Measurements from ENCODE around the gene EPHB4. TPM values are rescaled to one million over a fixed set of nuclear protein-coding genes. Genes with fewer than 3 reads are reported as not detected.
"Not testable (repeated sequence)": the region's sequence is repeated elsewhere in the genome, so short reads cannot be mapped to it uniquely, and the experiment has no call there.

Gene EPHB4
- total RNA-seq, 1 donor from 2014 or later, result 88.9 TPM

DNA sequence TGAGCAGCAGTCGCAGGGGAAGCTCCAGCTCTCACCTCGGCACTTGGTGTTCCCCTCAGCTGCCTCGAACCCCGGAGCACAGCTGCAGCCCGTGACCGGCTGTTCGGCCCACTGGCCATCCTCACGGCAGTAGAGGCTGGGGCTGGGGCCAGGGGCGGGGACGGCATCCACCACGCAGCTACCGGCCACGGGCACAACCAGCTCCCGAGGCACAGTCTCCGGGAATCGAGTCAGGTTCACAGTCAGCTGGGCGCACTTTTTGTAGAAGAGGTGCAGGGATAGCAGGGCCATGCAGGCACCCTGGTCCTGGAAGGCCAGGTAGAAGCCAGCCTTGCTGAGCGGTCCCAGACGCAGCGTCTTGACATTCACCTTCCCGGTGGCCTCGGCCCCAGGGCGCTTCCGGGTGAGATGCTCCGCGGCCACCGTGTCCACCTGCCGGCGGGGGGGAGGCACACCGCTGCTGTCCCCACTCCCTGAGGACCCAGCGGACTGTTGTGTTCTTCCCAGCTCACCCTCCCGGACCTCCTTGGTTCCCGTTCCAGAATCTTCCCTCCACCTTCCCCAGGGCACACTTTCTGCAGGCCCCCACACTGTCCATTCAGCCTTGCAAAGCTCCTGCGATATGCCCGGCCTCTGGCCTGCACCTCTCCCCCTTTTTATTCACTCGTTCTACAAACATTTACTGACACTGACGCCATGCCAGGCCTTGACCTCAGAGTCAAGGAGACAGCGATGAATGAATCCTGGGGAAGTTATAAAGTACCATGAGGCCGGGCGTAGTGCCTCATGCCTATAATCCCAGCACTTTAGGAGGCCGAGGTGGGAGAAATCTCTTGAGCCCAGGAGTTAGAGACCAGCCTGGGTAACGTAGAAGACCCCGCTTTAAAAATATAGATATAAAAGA, 4.8 kb downstream of the EPHB4 start:
- no peak overlapping the region for H3K27ac Mint-ChIP-seq (ENCODE audit: unreplicated experiment)
- TF ChIP-seq, protein P1, sequence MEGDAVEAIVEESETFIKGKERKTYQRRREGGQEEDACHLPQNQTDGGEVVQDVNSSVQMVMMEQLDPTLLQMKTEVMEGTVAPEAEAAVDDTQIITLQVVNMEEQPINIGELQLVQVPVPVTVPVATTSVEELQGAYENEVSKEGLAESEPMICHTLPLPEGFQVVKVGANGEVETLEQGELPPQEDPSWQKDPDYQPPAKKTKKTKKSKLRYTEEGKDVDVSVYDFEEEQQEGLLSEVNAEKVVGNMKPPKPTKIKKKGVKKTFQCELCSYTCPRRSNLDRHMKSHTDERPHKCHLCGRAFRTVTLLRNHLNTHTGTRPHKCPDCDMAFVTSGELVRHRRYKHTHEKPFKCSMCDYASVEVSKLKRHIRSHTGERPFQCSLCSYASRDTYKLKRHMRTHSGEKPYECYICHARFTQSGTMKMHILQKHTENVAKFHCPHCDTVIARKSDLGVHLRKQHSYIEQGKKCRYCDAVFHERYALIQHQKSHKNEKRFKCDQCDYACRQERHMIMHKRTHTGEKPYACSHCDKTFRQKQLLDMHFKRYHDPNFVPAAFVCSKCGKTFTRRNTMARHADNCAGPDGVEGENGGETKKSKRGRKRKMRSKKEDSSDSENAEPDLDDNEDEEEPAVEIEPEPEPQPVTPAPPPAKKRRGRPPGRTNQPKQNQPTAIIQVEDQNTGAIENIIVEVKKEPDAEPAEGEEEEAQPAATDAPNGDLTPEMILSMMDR (IDR thresholded peaks at IDR 0.05), result no peak
- H3K36me3 Mint-ChIP-seq (ENCODE audit: unreplicated experiment), result peaks cover 25% of the 10 kb centered on the region
- no peaks in the 10 kb centered on the region for H3K27me3 Mint-ChIP-seq (ENCODE audit: unreplicated experiment)
- H3K4me1 Mint-ChIP-seq (ENCODE audit: unreplicated experiment), result peaks cover 25% of the 10 kb centered on the region
- no peak overlapping the region for H3K4me3 Mint-ChIP-seq (ENCODE audit: unreplicated experiment)
- no peak for DNase-seq (ENCODE audit: extremely low spot score, unreplicated experiment)
- H3K9me3 Mint-ChIP-seq (ENCODE audit: unreplicated experiment), result no peaks in the 10 kb centered on the region

DNA sequence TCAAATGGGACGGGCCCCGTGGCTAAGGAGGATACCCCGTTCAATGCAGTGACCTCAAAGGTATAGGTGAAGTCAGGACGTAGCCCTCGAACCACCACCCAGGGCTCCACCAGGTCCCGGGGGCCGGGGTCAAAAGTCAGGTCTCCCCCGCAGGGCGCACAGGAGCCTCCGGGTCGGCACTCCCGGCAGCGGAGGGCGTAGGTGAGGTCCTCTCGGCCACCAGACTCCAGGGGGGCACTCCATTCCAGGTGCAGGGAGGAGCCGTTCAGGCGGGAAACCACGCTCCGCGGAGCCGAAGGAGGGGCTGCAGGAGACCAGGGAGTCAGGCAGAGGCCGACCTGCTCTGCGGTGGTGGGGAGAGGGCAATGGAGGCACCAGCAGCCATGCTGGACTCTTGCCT, 7.7 kb downstream of the EPHB4 start:
- TF ChIP-seq, protein P1 (IDR thresholded peaks at IDR 0.05), result no peak
- no peak for DNase-seq (ENCODE audit: extremely low spot score, unreplicated experiment)
- no peaks in the 10 kb centered on the region for H3K27me3 Mint-ChIP-seq (ENCODE audit: unreplicated experiment)
- H3K9me3 Mint-ChIP-seq (ENCODE audit: unreplicated experiment), result no peaks in the 10 kb centered on the region
- H3K36me3 Mint-ChIP-seq (ENCODE audit: unreplicated experiment), result peaks cover 38% of the 10 kb centered on the region
- no peak overlapping the region for H3K4me3 Mint-ChIP-seq (ENCODE audit: unreplicated experiment)
- peaks cover 9% of the 10 kb centered on the region for H3K4me1 Mint-ChIP-seq (ENCODE audit: unreplicated experiment)
- no peak overlapping the region for H3K27ac Mint-ChIP-seq (ENCODE audit: unreplicated experiment)

DNA sequence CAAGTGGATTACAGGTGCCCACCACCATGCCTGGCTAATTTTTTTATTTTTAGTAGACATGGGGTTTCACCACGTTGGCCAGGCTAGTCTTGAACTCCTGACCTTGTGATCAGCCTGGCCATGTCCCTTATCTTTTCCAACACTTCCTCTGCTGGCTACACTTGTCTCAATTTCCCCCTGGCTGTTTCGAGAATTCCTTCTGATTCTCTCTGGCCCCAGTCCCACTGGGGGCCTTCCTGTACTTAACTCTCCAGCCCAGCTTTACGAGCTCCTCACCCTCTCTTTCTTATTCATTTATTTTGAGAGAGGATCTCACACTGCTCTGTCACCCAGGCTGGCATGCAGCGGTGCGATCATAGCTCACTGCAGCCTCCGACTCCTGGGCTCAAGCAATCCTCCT, 8.5 kb downstream of the EPHB4 start:
- Mint-ChIP-seq H3K27me3 (ENCODE audit: unreplicated experiment) (no peaks in the 10 kb centered on the region), H3K27ac (ENCODE audit: unreplicated experiment) (peak overlapping the region; percentile 34), H3K36me3 (ENCODE audit: unreplicated experiment) (peaks cover 42% of the 10 kb centered on the region), H3K9me3 (ENCODE audit: unreplicated experiment) (no peaks in the 10 kb centered on the region), H3K4me1 (ENCODE audit: unreplicated experiment) (peaks cover 1% of the 10 kb centered on the region), H3K4me3 (ENCODE audit: unreplicated experiment) (no peak overlapping the region)
- TF ChIP-seq, protein P1 (IDR thresholded peaks at IDR 0.05), result no peak
- no peak for DNase-seq (ENCODE audit: extremely low spot score, unreplicated experiment)

DNA sequence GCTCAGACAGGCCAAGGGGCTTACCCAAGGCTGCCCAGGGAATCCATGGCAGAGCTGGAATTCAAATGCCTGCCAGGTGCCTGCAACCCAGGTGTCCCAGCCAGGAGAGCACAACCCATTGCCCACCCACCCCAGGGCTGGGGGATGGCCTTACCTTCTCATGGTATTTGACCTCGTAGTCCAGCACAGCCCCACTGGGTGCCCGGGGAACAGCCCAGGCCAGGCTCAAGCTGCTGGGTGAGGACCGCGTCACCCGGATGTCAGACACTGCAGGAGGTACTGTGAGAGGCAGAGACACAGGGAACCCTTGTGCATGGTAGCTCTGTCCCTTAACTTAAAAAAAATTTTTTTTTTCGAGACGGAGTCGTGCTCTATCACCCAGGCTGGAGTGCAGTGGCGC, 9.0 kb downstream of the EPHB4 start:
- DNase-seq (ENCODE audit: extremely low spot score, unreplicated experiment), result no peak
- no peaks in the 10 kb centered on the region for H3K9me3 Mint-ChIP-seq (ENCODE audit: unreplicated experiment)
- H3K4me1 Mint-ChIP-seq (ENCODE audit: unreplicated experiment), result no peaks in the 10 kb centered on the region
- TF ChIP-seq, protein P1 (IDR thresholded peaks at IDR 0.05), result no peak
- H3K27ac Mint-ChIP-seq (ENCODE audit: unreplicated experiment), result no peak overlapping the region
- H3K27me3 Mint-ChIP-seq (ENCODE audit: unreplicated experiment), result no peaks in the 10 kb centered on the region
- H3K4me3 Mint-ChIP-seq (ENCODE audit: unreplicated experiment), result no peak overlapping the region
- H3K36me3 Mint-ChIP-seq (ENCODE audit: unreplicated experiment), result peaks cover 41% of the 10 kb centered on the region

DNA sequence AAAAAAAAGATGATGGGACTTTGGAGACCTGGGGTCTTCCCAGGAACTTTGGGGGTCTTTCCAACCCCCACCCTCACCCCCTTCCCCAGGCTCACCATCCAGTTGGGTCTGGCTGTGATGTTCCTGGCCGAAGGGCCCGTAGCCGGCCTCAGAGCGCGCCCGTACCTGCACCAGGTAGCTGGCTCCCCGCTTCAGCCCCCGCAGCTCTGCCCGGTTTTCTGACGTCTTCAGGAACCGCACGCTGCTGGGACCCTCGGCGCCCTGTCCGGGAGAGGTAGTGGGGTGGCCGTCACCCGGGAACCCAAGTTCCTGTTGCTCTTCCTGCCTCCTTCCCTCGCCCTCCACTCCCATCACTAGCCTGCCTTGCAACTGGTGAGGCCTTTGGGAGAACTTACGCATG, 10.2 kb downstream of the EPHB4 start:
- H3K36me3 Mint-ChIP-seq (ENCODE audit: unreplicated experiment), result peaks cover 46% of the 10 kb centered on the region
- TF ChIP-seq, protein P1 (IDR thresholded peaks at IDR 0.05), result no peak
- H3K4me1 Mint-ChIP-seq (ENCODE audit: unreplicated experiment), result no peaks in the 10 kb centered on the region
- no peaks in the 10 kb centered on the region for H3K9me3 Mint-ChIP-seq (ENCODE audit: unreplicated experiment)
- no peaks in the 10 kb centered on the region for H3K27me3 Mint-ChIP-seq (ENCODE audit: unreplicated experiment)
- no peak overlapping the region for H3K4me3 Mint-ChIP-seq (ENCODE audit: unreplicated experiment)
- no peak for DNase-seq (ENCODE audit: extremely low spot score, unreplicated experiment)
- H3K27ac Mint-ChIP-seq (ENCODE audit: unreplicated experiment), result no peak overlapping the region

DNA sequence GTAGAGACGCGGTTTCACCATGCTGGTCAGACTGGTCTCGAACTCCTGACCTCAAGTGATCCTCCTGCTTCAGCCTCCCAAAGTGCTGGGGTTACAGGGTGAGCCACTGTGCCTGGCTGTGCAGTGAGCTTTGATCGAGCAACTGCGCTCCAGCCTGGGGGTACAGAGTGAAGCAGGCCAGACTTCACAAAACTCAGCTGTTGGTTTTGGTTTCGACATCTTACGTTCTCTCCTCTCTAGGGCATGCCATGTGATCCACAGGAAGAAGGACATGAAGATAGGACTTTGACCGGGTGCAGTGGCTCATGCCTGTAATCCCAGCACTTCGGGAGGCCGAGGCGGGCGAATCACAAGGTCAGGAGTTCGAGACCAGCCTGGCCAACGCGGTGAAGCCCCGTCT, 10.8 kb downstream of the EPHB4 start:
- not testable (repeated sequence) for H3K27me3 Mint-ChIP-seq (ENCODE audit: unreplicated experiment); H3K4me3 Mint-ChIP-seq (ENCODE audit: unreplicated experiment); H3K27ac Mint-ChIP-seq (ENCODE audit: unreplicated experiment); DNase-seq (ENCODE audit: extremely low spot score, unreplicated experiment); H3K9me3 Mint-ChIP-seq (ENCODE audit: unreplicated experiment); H3K4me1 Mint-ChIP-seq (ENCODE audit: unreplicated experiment)
- peaks cover 43% of the 10 kb centered on the region for H3K36me3 Mint-ChIP-seq (ENCODE audit: unreplicated experiment)
